Activated CD4-positive, CD25-positive, alpha-beta regulatory T cell (primary cell): ENCODE measurements around the gene SPTBN5.

ENCODE experiments used
- DNase-seq, 4 experiments: peaks; one replicate each; lab custom pipeline; 2025; lab: John Stamatoyannopoulos, UW

Gene SPTBN5

DNA sequence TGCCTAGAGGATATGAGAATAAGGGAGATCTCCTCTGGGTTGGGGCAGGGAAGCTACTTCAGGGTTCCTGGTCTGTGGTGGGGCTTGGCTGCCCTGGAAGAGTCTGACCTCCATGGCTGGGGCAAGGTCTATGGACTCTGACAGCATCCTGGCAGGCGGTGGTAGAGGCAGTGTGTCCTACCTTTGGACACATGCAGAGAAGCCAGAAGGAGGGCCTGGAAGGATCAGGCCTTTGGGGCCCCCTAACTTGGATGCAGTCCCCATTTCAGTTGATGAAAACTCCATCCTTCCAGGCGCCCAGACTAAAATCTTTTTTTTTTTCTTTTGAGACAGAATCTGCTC, 10.4 kb downstream of the SPTBN5 start:
- no peak for DNase-seq

DNA sequence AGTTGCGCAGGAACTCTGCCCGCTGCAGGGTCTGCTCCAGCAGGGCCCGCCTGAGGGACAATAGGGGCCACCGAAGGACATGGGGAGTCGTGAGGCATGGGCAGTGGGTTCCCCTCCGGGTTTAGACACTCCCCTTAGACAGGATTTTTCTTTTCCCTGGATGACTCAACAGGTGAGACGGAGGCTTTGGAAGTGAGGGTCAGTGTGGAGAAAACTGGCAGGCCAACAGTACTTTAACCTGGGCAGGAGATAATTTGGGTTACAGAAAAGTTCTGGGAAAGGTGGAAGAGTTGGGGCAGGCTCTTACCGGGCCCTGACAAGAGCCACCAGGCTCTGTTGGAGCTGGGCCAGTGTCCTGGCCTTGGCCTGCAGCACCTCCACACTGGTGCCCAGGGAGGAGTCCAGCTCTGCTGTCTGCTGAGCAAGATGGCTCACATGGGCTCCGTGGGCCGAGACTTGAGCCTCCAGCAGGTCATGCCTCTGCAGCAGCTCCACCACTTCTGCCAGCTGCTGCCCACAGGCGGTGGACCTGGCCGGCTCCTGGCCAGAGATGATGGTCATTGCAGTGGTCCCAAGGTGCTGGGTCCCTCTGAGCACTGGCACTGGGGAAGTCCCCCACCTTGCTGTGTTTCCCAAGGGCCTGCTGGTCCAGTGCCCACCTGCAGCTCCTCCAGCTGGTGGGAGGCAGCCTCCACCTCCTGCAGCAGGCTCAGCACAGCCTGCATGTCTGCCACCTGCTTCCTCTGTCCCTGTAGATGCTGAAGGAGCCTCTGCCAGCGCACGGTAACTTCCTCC, 11.0 kb downstream of the SPTBN5 start:
- DNase-seq = no peak

- DNase-seq = no peak
These were observed 11.7 kb downstream of the SPTBN5 start for GRCh38 chr15:41881920-41882688.

DNA sequence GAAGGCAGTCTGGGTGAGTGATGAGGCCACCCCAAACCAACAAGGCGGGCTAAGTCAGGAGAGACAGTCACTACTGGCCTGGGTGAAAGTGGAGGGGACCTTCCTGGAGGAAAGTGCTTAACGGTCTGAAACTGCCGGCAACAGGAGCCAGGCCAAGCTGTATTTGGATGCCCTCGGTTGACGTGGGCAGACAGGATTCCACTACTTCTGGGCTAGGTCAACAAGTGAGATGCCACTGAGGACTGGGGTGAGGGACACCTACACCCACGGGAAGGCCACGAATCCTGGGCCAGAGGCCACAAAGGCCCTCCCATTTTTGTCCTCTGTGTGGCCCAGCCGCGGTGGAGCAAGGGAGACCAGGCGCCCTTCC, 12.3 kb downstream of the SPTBN5 start:
- DNase-seq = no peak

DNA sequence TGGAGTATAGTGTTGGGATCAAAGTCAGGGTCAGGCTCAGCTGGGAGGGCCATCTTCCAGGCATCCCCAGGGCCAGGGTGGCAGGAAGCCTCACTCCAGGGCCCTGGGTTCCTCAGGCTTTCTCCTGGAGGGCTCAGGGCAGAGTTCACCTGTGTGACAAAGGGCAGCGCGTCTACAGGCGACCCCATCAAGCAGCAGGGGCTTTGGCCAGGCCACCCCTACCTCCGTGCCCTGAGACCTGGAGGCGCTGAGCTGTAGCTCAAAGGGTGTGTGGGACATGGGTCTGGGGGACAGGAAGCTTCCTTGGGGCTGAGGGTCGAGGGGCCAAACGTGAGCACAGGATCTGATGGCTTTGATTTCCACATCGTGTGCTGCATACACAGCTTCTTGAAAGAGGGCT, 12.8 kb downstream of the SPTBN5 start:
- no peak for DNase-seq

- DNase-seq = no peak
These were observed 13.5 kb downstream of the SPTBN5 start for GRCh38 chr15:41880156-41880877.

DNA sequence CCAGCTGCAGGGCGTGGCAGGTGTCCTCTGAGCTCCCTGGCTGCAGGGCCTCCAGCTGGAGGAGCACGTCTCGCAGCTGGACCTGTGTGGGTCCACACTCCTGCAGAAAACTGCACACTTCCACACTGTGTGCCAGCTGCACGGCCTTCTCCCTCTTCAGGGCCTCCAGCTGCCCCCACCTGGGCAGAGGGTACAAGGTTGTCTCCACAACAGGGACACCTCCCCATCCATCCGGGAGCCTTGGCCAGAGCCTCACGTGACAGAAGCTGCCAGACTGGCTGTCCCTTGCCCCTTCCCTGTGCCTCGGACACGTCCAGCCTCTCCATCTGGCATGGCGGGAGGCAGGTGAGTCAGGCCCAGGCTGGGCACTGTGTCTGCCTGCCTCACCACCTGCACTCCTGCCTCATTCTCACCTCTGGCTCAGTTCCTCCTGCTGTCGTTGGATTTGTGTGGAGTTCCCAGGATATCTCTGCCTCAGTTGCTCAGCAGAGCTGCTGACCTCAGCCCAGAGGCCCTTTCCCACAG, 14.5 kb downstream of the SPTBN5 start:
- no peak for DNase-seq

DNA sequence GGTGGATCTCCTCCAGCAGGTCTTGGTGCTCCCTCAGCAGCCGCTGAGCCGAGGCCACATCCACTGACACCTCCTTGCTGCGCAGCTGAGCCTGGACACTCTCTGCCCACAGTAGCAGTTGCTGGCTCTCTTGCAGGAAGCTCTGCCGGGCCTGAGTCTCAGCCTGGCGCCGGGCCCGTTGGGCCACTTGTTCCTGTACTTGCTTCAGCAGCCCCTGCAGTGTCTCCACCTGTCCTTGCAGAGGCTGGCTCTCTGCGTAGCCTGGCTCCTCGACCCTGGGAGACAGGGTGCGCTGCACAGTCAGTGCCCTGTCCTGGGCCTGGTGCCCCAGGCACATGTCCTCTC, 15.5 kb downstream of the SPTBN5 start:
- DNase-seq = no peak

DNA sequence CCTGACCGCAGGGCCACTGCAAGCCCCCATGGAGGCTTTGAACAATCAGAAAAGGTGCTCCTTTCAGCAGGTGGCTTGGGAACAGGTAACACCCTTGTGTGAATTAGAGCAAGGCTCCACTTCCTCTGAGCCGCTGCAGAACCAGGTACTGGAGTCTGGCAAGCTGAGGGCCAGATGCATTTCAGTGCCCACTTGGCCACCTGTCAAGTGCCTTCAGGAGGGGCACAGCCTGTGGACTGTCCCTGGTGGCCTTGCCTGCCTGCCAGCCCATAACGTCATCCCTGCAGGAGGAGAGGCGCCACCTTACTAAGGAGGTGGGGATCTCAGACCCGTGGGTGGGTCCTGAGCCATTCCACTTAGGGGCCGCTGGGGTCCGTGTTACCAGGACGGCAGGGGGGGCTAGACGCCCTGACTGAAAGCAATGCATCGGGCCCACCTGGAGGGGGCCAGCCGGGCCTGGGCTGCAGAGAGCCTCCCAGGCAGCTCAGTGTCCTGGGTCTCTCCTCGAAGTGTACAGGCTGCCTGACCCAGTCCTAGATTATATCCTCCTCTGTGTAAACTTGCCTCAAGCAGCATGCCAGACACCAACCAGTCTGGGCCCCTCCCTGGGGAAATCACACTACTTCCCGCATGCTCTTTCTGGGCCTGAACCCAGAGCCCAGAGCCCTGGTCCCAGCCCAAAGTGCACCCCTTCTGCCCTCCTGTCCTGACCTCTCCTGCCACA, 16.1 kb downstream of the SPTBN5 start:
- no peak for DNase-seq

DNA sequence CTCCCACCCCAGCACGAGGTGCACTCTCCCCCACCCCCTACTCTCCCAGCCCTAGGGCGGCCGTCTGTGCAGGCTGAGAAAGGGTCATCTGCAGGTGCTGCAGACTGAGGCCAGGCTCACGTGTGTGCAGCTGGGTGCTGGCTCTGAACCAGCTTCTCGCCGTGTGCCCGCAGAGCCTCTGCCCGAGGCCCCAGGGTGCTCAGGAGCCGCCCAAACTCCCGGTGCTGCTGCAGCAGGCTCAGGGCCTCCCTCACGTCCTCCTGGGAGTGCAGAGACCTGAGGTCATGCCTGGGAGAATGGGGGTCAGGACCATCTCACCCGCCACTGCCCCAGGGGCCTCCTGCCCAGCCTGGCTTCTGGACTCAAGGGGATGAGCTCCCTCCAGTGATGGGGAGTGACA, 17.2 kb downstream of the SPTBN5 start:
- no peak for DNase-seq

GRCh38 chr15:41876007-41876406, 17.8 kb downstream of the SPTBN5 start:
- no peak for DNase-seq

- DNase-seq = no peak
These were observed 19.1 kb downstream of the SPTBN5 start for GRCh38 chr15:41874736-41875135.

GRCh38 chr15:41873711-41874110, 20.1 kb downstream of the SPTBN5 start:
- no peak for DNase-seq

DNA sequence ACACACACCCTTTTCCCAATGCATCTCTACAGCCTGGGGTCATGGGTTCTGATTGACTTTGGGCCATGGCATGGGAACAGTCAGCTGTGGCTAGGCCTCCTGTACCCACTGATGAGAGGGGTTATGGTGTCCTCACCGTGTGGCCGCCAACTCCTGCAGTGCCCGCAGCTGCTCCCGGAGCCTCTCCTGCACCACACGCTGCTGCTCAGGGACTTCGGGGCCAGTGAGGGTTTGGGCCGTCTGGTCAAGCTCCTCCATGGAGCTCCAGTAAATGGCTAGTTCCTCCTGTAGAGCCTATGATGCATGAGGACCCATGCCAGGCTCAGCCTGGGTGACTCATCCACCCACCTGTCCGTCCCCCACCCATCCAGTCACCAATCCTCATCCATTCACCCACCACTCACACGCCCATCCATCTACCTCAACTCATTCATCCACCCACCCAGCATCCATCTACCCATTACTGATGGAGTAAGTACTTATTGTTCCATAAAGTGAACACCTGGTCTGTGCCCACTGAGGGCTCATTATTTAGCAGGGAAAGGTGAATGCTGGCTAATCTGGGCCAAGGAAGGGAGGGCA, 21.6 kb downstream of the SPTBN5 start:
- DNase-seq = no peak

GRCh38 chr15:41871175-41871905, 22.5 kb downstream of the SPTBN5 start:
- no peak for DNase-seq

DNA sequence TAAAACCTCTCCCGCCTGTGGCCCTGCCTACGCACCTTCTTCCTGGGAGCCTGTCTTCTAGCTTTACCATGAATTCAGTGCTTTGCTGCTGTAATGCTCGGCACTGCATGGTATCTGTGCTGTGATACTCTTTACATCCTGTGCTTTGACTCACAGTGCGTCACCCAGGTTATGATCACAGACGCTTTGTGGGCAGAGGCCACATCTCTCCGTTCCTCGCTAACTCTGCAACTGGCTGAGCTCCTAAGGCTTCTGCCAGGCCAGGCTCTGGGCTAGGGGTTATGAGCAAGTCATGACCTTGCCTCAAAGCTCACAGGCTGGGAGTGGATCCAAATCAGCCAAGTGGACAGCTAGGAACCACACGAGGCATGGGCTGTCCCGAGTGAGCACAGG, 23.2 kb downstream of the SPTBN5 start:
- peak in 2 of 4 experiments; percentile 12 to 14 for DNase-seq

DNA sequence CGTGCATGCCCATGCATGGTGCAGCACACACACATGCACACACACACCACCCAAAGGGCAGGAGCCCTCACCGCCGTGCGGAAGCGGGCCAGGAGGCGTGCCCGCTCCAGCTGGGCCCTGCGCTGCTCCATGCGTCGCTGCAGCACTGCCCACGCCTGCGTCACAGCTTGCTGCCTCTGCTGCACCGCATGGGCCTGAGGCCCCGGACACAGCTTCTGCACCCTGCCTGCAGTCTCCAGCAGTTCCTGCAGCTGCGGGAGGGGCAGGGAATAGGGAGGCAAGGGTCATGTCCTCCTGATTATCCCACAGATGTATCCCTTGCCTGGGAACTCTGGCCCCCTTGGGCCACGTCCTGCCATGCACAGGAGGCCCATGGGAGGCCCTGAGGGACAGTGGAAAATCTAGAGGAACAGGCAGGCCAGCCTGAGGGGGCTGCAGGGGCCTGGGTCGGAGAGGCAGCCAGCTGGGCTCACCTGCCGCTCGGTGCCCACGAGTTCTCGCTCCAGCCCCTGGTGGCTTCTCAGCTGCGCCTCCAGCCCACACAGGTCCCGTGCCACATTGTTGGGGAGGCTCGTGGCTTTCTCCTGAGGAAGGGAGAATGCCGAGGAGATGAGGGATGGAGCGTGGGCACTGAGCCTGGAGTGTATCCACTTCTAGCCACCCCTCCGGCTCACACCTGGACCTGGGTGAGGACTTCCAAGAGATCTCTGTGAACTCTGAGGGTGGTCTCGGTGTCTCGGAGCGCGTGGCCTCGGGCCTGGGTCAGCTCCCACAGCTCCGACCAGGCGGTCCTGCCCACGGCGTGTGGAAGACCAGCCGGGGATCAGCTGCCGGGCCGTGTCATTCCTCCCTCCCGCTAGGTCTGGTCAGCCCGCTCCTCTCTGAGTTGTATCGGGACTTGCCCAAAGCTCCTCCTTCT, 23.8 kb downstream of the SPTBN5 start:
- DNase-seq = no peak

GRCh38 chr15:41868321-41868720, 25.5 kb downstream of the SPTBN5 start:
- no peak for DNase-seq

GRCh38 chr15:41866872-41867579, 26.8 kb downstream of the SPTBN5 start:
- no peak for DNase-seq
